ENCODE data around the gene PBX4. TPM values are rescaled to one million over a fixed set of nuclear protein-coding genes. Genes with fewer than 3 reads are reported as not detected.

Gene PBX4
- total and polyA plus RNA-seq, 12 donors: 0.28 to 6.3 (median 0.81) TPM; not detected in 4

GRCh38 chr19:19654441-19654840 lies 36.0 kb upstream of the PBX4 start:
- peak in 1 of 7 donors; percentile 18 for DNase-seq
- no peaks in the 10 kb centered on the region for H3K9me3 ChIP-seq (replicated peaks in 1 of 3)
- peaks cover 0 to 100% of the 10 kb centered on the region in 2 donors for H3K36me3 ChIP-seq (replicated peaks in 1 of 2)
- H3K27ac ChIP-seq: no peak overlapping the region
- no peaks in the 10 kb centered on the region for H3K4me1 ChIP-seq (replicated peaks in 1 of 2)
- WGBS, 4 donors: 76 to 89% (median 83%) methylated on average over 8 to 15 of the region's 15 CpGs
- H3K27me3 ChIP-seq: no peaks in the 10 kb centered on the region
- intact Hi-C loops (cut with DNase I): no loop called here
- no peak overlapping the region for H3K4me3 ChIP-seq
- no peak for TF ChIP-seq CTCF (IDR thresholded peaks at IDR 0.05)
- TF ChIP-seq POLR2A (IDR thresholded peaks at IDR 0.05): no peak

GRCh38 chr19:19653597-19654147 lies 35.2 kb upstream of the PBX4 start:
- H3K9me3 ChIP-seq (replicated peaks in 1 of 3): no peaks in the 10 kb centered on the region
- no peaks in the 10 kb centered on the region for H3K4me1 ChIP-seq (replicated peaks in 1 of 2)
- no peak for TF ChIP-seq CTCF (IDR thresholded peaks at IDR 0.05)
- TF ChIP-seq POLR2A (IDR thresholded peaks at IDR 0.05): no peak
- H3K4me3 ChIP-seq: no peak overlapping the region
- DNase-seq: peak in 1 of 7 donors; percentile 13
- intact Hi-C loops (cut with DNase I): no loop called here
- WGBS, 4 donors: 95 to 97% (median 96%) methylated on average over 18 to 23 of the region's 23 CpGs
- H3K27ac ChIP-seq: no peak overlapping the region
- peaks cover 0 to 100% of the 10 kb centered on the region in 2 donors for H3K36me3 ChIP-seq (replicated peaks in 1 of 2)
- H3K27me3 ChIP-seq: no peaks in the 10 kb centered on the region

GRCh38 chr19:19652482-19653295 lies 34.2 kb upstream of the PBX4 start:
- Histone ChIP-seq H3K27me3 (no peaks in the 10 kb centered on the region), H3K27ac (no peak overlapping the region), H3K36me3 (replicated peaks in 1 of 2) (peaks cover 0 to 92% of the 10 kb centered on the region in 2 donors), H3K9me3 (replicated peaks in 1 of 3) (no peaks in the 10 kb centered on the region), H3K4me3 (no peak overlapping the region), H3K4me1 (replicated peaks in 1 of 2) (no peaks in the 10 kb centered on the region)
- 82 to 90% (median 85%) methylated on average over 16 to 24 of the region's 24 CpGs for WGBS, 4 donors
- TF ChIP-seq CTCF (IDR thresholded peaks at IDR 0.05) (no peak), POLR2A (IDR thresholded peaks at IDR 0.05) (no peak)
- intact Hi-C loops (cut with DNase I): no loop called here
- peak in 1 of 7 donors; percentile 11 for DNase-seq

GRCh38 chr19:19651076-19651475 lies 32.6 kb upstream of the PBX4 start:
- H3K27me3 ChIP-seq: no peaks in the 10 kb centered on the region
- no peak overlapping the region for H3K4me3 ChIP-seq
- no peak overlapping the region for H3K27ac ChIP-seq
- no peaks in the 10 kb centered on the region for H3K9me3 ChIP-seq (replicated peaks in 1 of 3)
- peaks cover 0 to 92% of the 10 kb centered on the region in 2 donors for H3K36me3 ChIP-seq (replicated peaks in 1 of 2)
- WGBS, 4 donors: 76 to 79% (median 78%) methylated on average over 7 to 13 of the region's 13 CpGs
- H3K4me1 ChIP-seq (replicated peaks in 1 of 2): no peaks in the 10 kb centered on the region
- intact Hi-C loops (cut with DNase I): no loop called here
- peak in 1 of 7 donors; percentile 21 for DNase-seq
- TF ChIP-seq CTCF (IDR thresholded peaks at IDR 0.05) (no peak), POLR2A (IDR thresholded peaks at IDR 0.05) (no peak)

All from adrenal gland (tissue), 12 donors.